Thymus (tissue), 11 donors: ENCODE data around the gene CAMTA1. TPM values are rescaled to one million over a fixed set of nuclear protein-coding genes. Genes with fewer than 3 reads are reported as not detected.

ENCODE experiments used
- DNase-seq, 9 donors: peaks; one replicate each; pipeline ENCODE4 v3.0.0-alpha.2; 2013; ENCODE audit warnings: low spot score in 9 of 9, low read depth in 6 of 9, missing footprints in 1 of 9
- H3K27ac ChIP-seq, 2 donors: one replicate each; pipeline ENCODE4 v1.5.1; 2013; ENCODE audit warnings: control low read depth in 1 of 2, low read depth in 1 of 2, low read length in 1 of 2, mild to moderate bottlenecking in 1 of 2, moderate library complexity in 1 of 2
- H3K27me3 ChIP-seq, 2 donors: one replicate each; pipeline ENCODE4 v1.5.1; 2013; ENCODE audit warnings: low read length in 1 of 2; ENCODE audit not compliant: control insufficient read depth in 2 of 2, insufficient read depth in 1 of 2
- H3K36me3 ChIP-seq, 2 donors: one replicate each; pipeline ENCODE4 v1.5.1; 2013; ENCODE audit warnings: low read length in 1 of 2, mild to moderate bottlenecking in 1 of 2, moderate library complexity in 1 of 2; ENCODE audit not compliant: control insufficient read depth in 2 of 2, insufficient read depth in 2 of 2
- H3K4me1 ChIP-seq, 2 donors: one replicate each; pipeline ENCODE4 v1.5.1; 2013; ENCODE audit warnings: low read length in 2 of 2; ENCODE audit not compliant: control insufficient read depth in 2 of 2, insufficient read depth in 2 of 2
- H3K4me3 ChIP-seq, 2 donors: one replicate each; pipeline ENCODE4 v1.5.1; 2013; ENCODE audit warnings: low read length in 2 of 2, control low read depth in 1 of 2, mild to moderate bottlenecking in 1 of 2
- H3K9me3 ChIP-seq, 2 donors: one replicate each; pipeline ENCODE4 v1.5.1; 2013; ENCODE audit warnings: low read length in 1 of 2, mild to moderate bottlenecking in 1 of 2; ENCODE audit not compliant: control insufficient read depth in 2 of 2, insufficient read depth in 1 of 2
- WGBS: extraction: QIAGEN DNeasy Blood & Tissue Kit; methylation state at CpG from one replicate; pipeline ENCODE4 v1.1.7; 2013; 5-methylcytosine and 5-hydroxymethylcytosine counted together
- polyA plus RNA-seq: library from polyadenylated mRNA; stranded (reverse); fragments of 200-250 nt; gene quantifications from one replicate; pipeline ENCODE4 v1.2.3, GENCODE V29; 2013
- total RNA-seq: library from RNA; stranded (reverse); fragments of 120-200 nt; gene quantifications from one replicate; pipeline ENCODE4 v1.2.4, GENCODE V29; 2013
- donor health status: healthy.

Gene CAMTA1
- total and polyA plus RNA-seq, 2 donors, result 32.0 to 158 TPM

GRCh38 chr1:7255303-7256058 is 470.2 kb downstream of the CAMTA1 start:
- 84% methylated on average over 13 of the region's 13 CpGs for WGBS
- DNase-seq, result no peak
- no peaks in the 10 kb centered on the region for H3K36me3 ChIP-seq
- peaks cover 0 to 2% of the 10 kb centered on the region in 2 donors for H3K27me3 ChIP-seq
- H3K4me1 ChIP-seq, result no peaks in the 10 kb centered on the region
- H3K9me3 ChIP-seq, result no peaks in the 10 kb centered on the region
- H3K4me3 ChIP-seq, result no peak overlapping the region
- no peak overlapping the region for H3K27ac ChIP-seq

- 93% methylated on average over 7 of the region's 7 CpGs for whole genome bisulfite sequencing
- no peak for DNase-seq
- Histone ChIP-seq H3K9me3 (no peaks in the 10 kb centered on the region), H3K4me1 (no peaks in the 10 kb centered on the region), H3K27me3 (no peaks in the 10 kb centered on the region), H3K27ac (no peak overlapping the region), H3K36me3 (no peaks in the 10 kb centered on the region), H3K4me3 (no peak overlapping the region)
Observed at GRCh38 chr1:7256526-7256925, 471.3 kb downstream of the CAMTA1 start.

GRCh38 chr1:7257225-7257624 is 472.0 kb downstream of the CAMTA1 start:
- no peak for DNase-seq
- Histone ChIP-seq H3K4me3 (no peak overlapping the region), H3K27me3 (no peaks in the 10 kb centered on the region), H3K4me1 (no peaks in the 10 kb centered on the region), H3K9me3 (no peaks in the 10 kb centered on the region), H3K27ac (no peak overlapping the region), H3K36me3 (no peaks in the 10 kb centered on the region)
- 90% methylated on average over 10 of the region's 10 CpGs for WGBS

- Histone ChIP-seq H3K36me3 (no peaks in the 10 kb centered on the region), H3K27ac (no peak overlapping the region), H3K27me3 (no peaks in the 10 kb centered on the region), H3K9me3 (no peaks in the 10 kb centered on the region), H3K4me3 (no peak overlapping the region), H3K4me1 (no peaks in the 10 kb centered on the region)
- DNase-seq, result no peak
- 93% methylated on average over 19 of the region's 19 CpGs for WGBS
Observed at GRCh38 chr1:7258589-7259135, 473.4 kb downstream of the CAMTA1 start.

- WGBS, result 94% methylated on average over 5 of the region's 5 CpGs
- Histone ChIP-seq H3K36me3 (no peaks in the 10 kb centered on the region), H3K27me3 (no peaks in the 10 kb centered on the region), H3K4me3 (no peak overlapping the region), H3K4me1 (no peaks in the 10 kb centered on the region), H3K27ac (no peak overlapping the region), H3K9me3 (no peaks in the 10 kb centered on the region)
- DNase-seq, result no peak
Observed at GRCh38 chr1:7259955-7260354, 474.7 kb downstream of the CAMTA1 start.

- Histone ChIP-seq H3K4me3 (no peak overlapping the region), H3K4me1 (no peaks in the 10 kb centered on the region), H3K27me3 (no peaks in the 10 kb centered on the region), H3K9me3 (no peaks in the 10 kb centered on the region), H3K36me3 (no peaks in the 10 kb centered on the region), H3K27ac (no peak overlapping the region)
- WGBS, result 92% methylated on average over 8 of the region's 8 CpGs
- no peak for DNase-seq
Observed at GRCh38 chr1:7261490-7261889, 476.2 kb downstream of the CAMTA1 start.

- Histone ChIP-seq H3K4me3 (no peak overlapping the region), H3K27ac (no peak overlapping the region), H3K27me3 (no peaks in the 10 kb centered on the region), H3K4me1 (no peaks in the 10 kb centered on the region), H3K36me3 (no peaks in the 10 kb centered on the region), H3K9me3 (no peaks in the 10 kb centered on the region)
- peak in 1 of 9 donors; percentile 2 for DNase-seq
- WGBS, result 44% methylated on average over 6 of the region's 6 CpGs
Observed at GRCh38 chr1:7262611-7263010, 477.4 kb downstream of the CAMTA1 start.

GRCh38 chr1:7263021-7263960 is 478.0 kb downstream of the CAMTA1 start:
- Histone ChIP-seq H3K9me3 (no peaks in the 10 kb centered on the region), H3K27me3 (no peaks in the 10 kb centered on the region), H3K36me3 (no peaks in the 10 kb centered on the region), H3K4me3 (no peak overlapping the region), H3K4me1 (no peaks in the 10 kb centered on the region), H3K27ac (no peak overlapping the region)
- 85% methylated on average over 13 of the region's 13 CpGs for WGBS
- no peak for DNase-seq

- Histone ChIP-seq H3K4me3 (no peak overlapping the region), H3K27ac (no peak overlapping the region), H3K4me1 (no peaks in the 10 kb centered on the region), H3K9me3 (no peaks in the 10 kb centered on the region), H3K27me3 (no peaks in the 10 kb centered on the region), H3K36me3 (no peaks in the 10 kb centered on the region)
- WGBS, result 91% methylated on average over 4 of the region's 4 CpGs
- no peak for DNase-seq
Observed at GRCh38 chr1:7264101-7264500, 478.8 kb downstream of the CAMTA1 start.
